Suprapubic skin (tissue), 4 donors: ENCODE data around the gene STUM. TPM values are rescaled to one million over a fixed set of nuclear protein-coding genes. Genes with fewer than 3 reads are reported as not detected.

ENCODE experiments used
- DNase-seq, 2 donors: peaks; one replicate each; pipeline ENCODE4 v3.0.0-alpha.2; 2019; ENCODE audit warnings: low spot score in 2 of 2
- H3K27ac ChIP-seq: fragments of 200-600 bp; sonication (generic); one replicate; pipeline ENCODE4 v1.5.1; 2019
- H3K27me3 ChIP-seq: fragments of 200-600 bp; sonication (generic); one replicate; pipeline ENCODE4 v1.5.1; 2019
- H3K36me3 ChIP-seq: fragments of 200-600 bp; sonication (generic); one replicate; pipeline ENCODE4 v1.5.1; 2019
- H3K4me1 ChIP-seq: fragments of 200-600 bp; sonication (generic); one replicate; pipeline ENCODE4 v1.5.1; 2019
- H3K4me3 ChIP-seq: fragments of 200-600 bp; sonication (generic); one replicate; pipeline ENCODE4 v1.5.1; 2019; ENCODE audit warnings: mild to moderate bottlenecking
- H3K9me3 ChIP-seq: fragments of 200-600 bp; sonication (generic); one replicate; pipeline ENCODE4 v1.5.1; 2019
- CTCF ChIP-seq, 2 donors: fragments of 200-600 bp in 1 of 2; fragments of 450-650 bp in 1 of 2; sonication (generic) in 1 of 2; IDR thresholded peaks; one replicate each; pipeline ENCODE4 v1.5.1; 2016 to 2019; ENCODE audit warnings: antibody characterized with exemption in 2 of 2, mild to moderate bottlenecking in 1 of 2, moderate library complexity in 1 of 2
- EP300 ChIP-seq: sonication (generic); formaldehyde crosslinking; IDR thresholded peaks from one replicate; pipeline ENCODE4 v1.6.1; 2017; ENCODE audit warnings: antibody characterized with exemption
- POLR2A ChIP-seq, 2 donors: fragments of 450-650 bp; IDR thresholded peaks; one replicate each; pipeline ENCODE4 v1.6.1; 2017; ENCODE audit warnings: antibody characterized with exemption in 2 of 2, mild to moderate bottlenecking in 2 of 2, moderate library complexity in 2 of 2
- POLR2AphosphoS5 ChIP-seq, 3 donors: sonication (generic); formaldehyde crosslinking; IDR thresholded peaks; one replicate each; pipeline ENCODE4 v1.6.1; 2017; ENCODE audit warnings: antibody characterized with exemption in 3 of 3
- WGBS: methylation state at CpG from one replicate; pipeline ENCODE4 v1.1.5; 2018; 5-methylcytosine and 5-hydroxymethylcytosine counted together
- total RNA-seq, 4 donors: library from RNA; depleted of rRNA; stranded (reverse); fragments of >200 nt; gene quantifications; one replicate each; pipeline ENCODE4 v1.1.0, GENCODE V29; 2016

The STUM gene
- total RNA-seq, 4 donors from 2014 or later, result 1.6 to 5.9 (median 2.0) TPM

DNA sequence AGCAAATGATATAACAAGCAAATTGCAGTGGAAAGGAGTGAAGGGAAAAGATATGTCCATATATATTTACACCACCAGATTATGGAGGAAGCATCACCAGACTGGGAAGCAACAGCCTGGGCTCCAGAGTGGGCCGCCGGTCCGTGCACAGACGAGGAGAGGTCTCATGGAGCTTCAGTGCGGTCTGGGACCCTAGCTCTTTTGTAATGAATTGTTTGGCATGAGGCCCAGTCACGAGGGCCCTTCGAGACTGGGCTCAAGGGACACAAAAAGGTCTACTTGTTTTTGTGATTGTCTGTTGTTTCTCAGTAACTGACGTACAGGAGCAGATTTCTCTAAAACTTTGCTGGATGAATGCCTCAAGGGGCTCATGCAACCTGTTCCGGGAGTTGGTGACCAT, 12.9 kb upstream of the STUM start:
- H3K4me3 ChIP-seq, result no peak overlapping the region
- H3K9me3 ChIP-seq, result no peaks in the 10 kb centered on the region
- no peaks in the 10 kb centered on the region for H3K36me3 ChIP-seq
- no peak overlapping the region for H3K27ac ChIP-seq
- no peaks in the 10 kb centered on the region for H3K4me1 ChIP-seq
- H3K27me3 ChIP-seq, result no peaks in the 10 kb centered on the region
- no peak for DNase-seq
- TF ChIP-seq CTCF (IDR thresholded peaks at IDR 0.05) (no peak), POLR2AphosphoS5 (IDR thresholded peaks at IDR 0.05) (no peak), POLR2A (IDR thresholded peaks at IDR 0.05) (no peak), EP300 (no peak)
- WGBS, result 91% methylated on average over 9 of the region's 9 CpGs

- peaks cover 10% of the 10 kb centered on the region for H3K4me1 ChIP-seq
- DNase-seq, result no peak
- H3K27ac ChIP-seq, result no peak overlapping the region
- H3K27me3 ChIP-seq, result no peaks in the 10 kb centered on the region
- 89% methylated on average over 4 of the region's 4 CpGs for WGBS
- H3K9me3 ChIP-seq, result no peaks in the 10 kb centered on the region
- no peak for TF ChIP-seq CTCF (IDR thresholded peaks at IDR 0.05)
- TF ChIP-seq POLR2AphosphoS5 (IDR thresholded peaks at IDR 0.05), result no peak
- no peak for TF ChIP-seq POLR2A (IDR thresholded peaks at IDR 0.05)
- TF ChIP-seq EP300, result no peak
- H3K36me3 ChIP-seq, result no peaks in the 10 kb centered on the region
- H3K4me3 ChIP-seq, result no peak overlapping the region
Observed at GRCh38 chr1:226541231-226541630, 7.3 kb upstream of the STUM start.

DNA sequence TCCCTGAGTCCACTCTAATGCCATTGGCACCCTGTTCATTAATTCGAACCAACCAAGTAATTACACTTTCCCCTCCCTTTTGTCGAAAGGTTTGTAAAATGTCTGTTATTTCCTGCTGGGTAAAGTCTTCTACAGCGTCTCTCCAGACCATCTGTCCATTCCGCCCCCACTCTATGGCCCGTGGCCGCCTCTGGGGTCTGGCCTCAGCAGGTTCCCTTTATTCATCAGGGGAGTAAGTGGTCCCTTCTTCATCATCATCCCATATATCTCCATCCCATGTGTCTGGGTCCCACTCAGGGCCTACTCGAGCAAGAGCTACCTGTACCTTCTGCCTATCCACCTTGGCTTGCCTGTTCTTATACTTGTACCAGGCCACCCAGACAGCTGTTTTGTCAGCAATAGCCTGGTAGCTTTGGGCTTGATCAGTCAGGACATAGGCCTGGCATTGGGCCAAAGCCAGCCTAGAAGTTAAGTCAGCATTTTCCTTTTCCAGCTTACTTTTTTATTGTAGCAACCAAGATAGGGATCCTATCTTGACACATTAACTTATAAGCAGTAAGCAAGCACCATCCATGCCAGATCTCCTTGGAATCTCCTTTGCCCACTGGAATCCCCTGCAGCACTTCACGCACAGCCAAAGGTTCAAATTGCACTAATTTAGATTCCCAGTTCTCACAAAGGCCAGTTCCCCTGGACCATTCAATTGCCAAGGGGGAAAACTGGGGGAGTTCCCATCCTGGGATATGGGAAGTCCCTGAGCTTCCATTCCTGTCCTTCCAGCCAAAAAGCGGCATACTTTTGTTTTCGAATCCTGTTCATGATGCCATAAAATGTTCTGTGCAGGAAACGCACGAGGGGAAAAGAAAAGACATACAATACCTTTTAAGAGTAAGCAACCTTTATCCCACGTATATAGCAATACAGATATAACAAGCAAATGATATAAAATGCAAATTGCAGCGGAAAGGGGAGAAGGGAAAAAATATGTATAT, 6.6 kb upstream of the STUM start:
- Histone ChIP-seq H3K9me3 (no peaks in the 10 kb centered on the region), H3K4me3 (no peak overlapping the region), H3K4me1 (peaks cover 10% of the 10 kb centered on the region), H3K27me3 (no peaks in the 10 kb centered on the region), H3K27ac (no peak overlapping the region), H3K36me3 (no peaks in the 10 kb centered on the region)
- 68% methylated on average over 14 of the region's 14 CpGs for WGBS
- DNase-seq, result no peak
- TF ChIP-seq POLR2AphosphoS5 (IDR thresholded peaks at IDR 0.05) (no peak), EP300 (no peak), POLR2A (IDR thresholded peaks at IDR 0.05) (no peak), CTCF (IDR thresholded peaks at IDR 0.05) (no peak)

- TF ChIP-seq POLR2A (IDR thresholded peaks at IDR 0.05), result no peak
- no peak for TF ChIP-seq POLR2AphosphoS5 (IDR thresholded peaks at IDR 0.05)
- no peak for TF ChIP-seq EP300
- TF ChIP-seq CTCF (IDR thresholded peaks at IDR 0.05), result no peak
- WGBS, result 64% methylated on average over 10 of the region's 10 CpGs
- no peaks in the 10 kb centered on the region for H3K36me3 ChIP-seq
- no peak overlapping the region for H3K4me3 ChIP-seq
- peaks cover 13% of the 10 kb centered on the region for H3K4me1 ChIP-seq
- no peak for DNase-seq
- no peaks in the 10 kb centered on the region for H3K9me3 ChIP-seq
- H3K27me3 ChIP-seq, result no peaks in the 10 kb centered on the region
- H3K27ac ChIP-seq, result no peak overlapping the region
Observed at GRCh38 chr1:226542623-226543103, 5.9 kb upstream of the STUM start.

DNA sequence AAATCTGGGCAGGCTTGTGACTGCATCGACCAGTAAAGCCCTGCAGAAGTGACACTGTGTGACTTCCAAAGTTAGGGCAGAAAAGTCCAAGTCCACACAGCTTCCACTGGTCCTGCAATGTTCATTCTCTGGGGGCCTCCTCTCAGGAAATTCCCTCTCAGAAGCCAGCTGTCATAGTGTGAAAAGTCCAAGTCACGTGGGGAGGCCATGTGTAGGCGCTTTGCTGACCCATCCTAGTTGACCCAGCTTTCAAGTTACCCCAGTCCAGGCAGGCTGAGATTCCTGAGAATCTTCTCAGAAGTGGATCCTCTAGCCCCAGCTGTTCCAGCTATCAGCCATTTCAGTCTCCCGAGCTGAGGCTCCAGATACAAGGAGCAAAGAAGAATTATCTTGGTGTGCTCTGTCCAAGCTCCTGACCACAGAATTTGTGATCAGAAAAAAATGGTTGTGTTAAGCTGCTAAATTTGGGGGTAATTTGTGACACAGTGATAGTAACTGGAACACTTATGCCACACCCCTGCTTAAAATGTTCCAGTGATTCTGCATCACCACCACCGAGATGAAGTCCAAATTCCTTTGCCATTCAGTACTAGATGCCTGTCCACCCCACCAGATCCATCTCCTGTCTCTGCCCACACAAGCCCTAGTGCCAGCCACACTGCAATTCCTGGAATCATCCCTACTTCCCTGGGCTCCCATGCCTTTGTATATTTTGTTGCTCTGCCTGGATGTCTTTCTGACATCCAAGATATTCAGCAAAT, 2.5 kb upstream of the STUM start:
- Histone ChIP-seq H3K27ac (peak overlapping the region; percentile 59), H3K36me3 (no peaks in the 10 kb centered on the region), H3K9me3 (no peaks in the 10 kb centered on the region), H3K4me3 (no peak overlapping the region), H3K27me3 (peaks cover 23% of the 10 kb centered on the region), H3K4me1 (peaks cover 42% of the 10 kb centered on the region)
- TF ChIP-seq POLR2AphosphoS5 (IDR thresholded peaks at IDR 0.05) (no peak), EP300 (no peak), CTCF (IDR thresholded peaks at IDR 0.05) (no peak), POLR2A (IDR thresholded peaks at IDR 0.05) (no peak)
- no peak for DNase-seq
- 66% methylated on average over 5 of the region's 5 CpGs for WGBS
